HG03558 (cell line): Measurements from ENCODE around the gene BTBD2.
"Not testable (repeated sequence)": the region's sequence is repeated elsewhere in the genome, so short reads cannot be mapped to it uniquely, and the experiment has no call there.

Experiments used
- ATAC-seq: cut with Tn5 transposase; IDR thresholded peaks from one replicate; pipeline ENCODE4 v1.9.1; 2021; ENCODE audit warnings: moderate number of reproducible peaks; ENCODE audit not compliant: unreplicated experiment; ENCODE audit errors: extremely low read depth

BTBD2 gene

GRCh38 chr19:2040647-2041432 lies 25.3 kb upstream of the BTBD2 start:
- no peak for ATAC-seq

GRCh38 chr19:2039959-2040646 lies 24.6 kb upstream of the BTBD2 start:
- no peak for ATAC-seq

DNA sequence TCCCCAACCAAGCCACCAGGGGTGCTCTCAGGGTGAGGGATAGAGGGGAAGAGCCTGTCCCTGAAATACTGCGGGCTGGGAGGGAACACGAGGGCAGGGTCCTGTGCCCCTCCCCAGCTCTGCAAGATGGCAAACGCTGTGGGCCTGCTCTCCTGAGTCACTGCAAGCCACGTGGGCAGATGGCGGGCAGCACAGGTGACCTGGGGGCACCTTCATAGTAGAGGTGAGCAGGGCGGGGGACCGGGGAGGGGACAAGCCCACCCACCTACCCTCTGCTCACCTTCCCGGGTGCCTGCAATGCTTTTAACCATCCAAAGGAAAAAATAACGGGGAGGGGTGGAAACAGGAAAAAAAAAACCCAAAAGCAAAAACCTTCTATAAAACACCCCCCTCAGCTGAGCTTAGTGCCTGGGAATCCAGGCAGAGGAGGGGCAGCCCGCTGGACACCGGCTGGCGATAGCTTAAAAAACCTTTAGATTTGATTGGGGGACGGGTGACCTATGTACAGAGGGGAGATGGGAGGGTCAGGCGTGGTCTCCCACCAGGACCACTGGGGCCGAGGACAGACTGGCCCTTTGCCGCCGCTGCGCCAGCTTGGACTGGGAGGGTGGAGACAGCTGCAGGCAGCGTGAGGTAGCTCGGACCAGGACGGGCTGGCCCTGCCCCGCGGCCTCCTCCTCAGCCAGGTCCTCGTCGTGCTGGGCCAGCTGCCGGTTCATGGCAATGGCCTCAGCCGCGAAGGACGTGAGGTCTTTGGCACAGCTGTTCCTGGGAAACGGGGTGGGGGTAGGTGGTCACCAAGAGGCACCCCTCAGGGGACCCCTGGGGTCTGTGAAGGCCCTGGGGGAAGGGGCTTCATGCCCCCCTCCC lies 23.8 kb upstream of the BTBD2 start:
- no peak for ATAC-seq

- no peak for ATAC-seq
Observed at GRCh38 chr19:2038284-2039088, 23.0 kb upstream of the BTBD2 start.

DNA sequence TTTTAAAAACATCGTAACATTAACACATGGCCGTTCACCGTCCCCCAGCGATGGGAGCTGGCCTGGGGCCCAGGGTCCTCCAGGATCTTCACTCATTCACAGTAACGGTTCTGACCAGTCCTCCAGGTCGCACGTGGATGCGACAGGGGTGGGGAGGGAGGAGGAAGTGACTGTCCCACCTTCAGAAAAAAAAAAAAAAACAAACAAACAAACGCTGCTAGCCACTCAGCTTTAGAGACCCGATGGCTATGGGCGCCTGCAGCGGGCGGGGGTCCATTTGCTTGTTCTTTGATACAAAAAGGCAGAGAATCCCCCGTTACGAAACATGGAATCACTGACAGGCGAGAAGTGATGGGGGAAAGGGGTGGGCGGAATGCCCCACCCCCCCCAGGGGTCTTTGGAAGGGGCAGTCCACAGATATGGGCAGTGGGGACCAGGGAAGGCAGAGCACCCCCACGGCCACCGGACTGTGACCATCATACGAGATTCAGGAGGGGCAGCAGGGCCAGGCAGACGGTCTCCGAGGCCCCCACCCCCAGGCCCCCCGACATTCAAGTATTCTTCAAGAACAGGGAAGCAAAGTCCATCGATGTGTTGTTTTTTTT lies 22.2 kb upstream of the BTBD2 start:
- ATAC-seq, result no peak

DNA sequence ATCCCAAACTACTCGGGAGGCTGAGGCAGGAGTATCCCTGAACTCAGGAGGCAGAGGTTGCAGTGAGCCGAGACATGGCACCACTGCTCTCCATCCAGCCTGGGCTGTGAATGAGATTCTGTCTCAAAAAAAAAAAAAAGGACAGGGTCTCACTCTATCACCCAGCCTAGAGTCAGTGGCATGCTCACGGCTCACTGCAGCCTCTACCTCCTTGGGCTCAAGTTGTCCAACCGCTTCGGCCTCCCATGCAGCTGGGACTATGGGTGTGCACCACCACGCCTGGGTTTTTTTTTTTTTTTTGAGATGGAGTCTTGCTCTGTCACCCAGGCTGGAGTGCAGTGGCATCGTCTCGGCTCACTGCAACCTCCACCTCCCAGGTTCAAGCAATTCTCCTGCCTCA lies 20.9 kb upstream of the BTBD2 start:
- no peak for ATAC-seq

DNA sequence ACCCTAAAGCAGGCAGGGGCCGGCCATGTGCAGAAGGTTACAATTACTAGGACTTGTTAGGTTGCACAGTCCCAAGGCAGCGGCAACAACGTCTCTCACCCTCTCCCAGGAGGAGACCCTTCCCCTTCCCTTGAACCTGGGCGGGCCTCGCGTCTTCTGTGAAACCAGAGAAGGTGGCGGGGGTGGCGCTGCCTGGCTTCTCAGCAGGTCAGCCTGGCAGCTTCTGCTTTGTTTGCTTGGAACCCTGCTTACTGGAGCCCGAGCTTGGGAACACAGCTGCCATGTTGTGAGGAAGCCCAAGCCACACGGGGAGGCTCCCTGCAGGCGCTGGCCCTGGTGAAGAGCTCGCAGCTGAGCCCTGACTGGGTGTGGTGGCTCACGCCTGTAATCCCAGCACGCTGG lies 20.1 kb upstream of the BTBD2 start:
- no peak for ATAC-seq

DNA sequence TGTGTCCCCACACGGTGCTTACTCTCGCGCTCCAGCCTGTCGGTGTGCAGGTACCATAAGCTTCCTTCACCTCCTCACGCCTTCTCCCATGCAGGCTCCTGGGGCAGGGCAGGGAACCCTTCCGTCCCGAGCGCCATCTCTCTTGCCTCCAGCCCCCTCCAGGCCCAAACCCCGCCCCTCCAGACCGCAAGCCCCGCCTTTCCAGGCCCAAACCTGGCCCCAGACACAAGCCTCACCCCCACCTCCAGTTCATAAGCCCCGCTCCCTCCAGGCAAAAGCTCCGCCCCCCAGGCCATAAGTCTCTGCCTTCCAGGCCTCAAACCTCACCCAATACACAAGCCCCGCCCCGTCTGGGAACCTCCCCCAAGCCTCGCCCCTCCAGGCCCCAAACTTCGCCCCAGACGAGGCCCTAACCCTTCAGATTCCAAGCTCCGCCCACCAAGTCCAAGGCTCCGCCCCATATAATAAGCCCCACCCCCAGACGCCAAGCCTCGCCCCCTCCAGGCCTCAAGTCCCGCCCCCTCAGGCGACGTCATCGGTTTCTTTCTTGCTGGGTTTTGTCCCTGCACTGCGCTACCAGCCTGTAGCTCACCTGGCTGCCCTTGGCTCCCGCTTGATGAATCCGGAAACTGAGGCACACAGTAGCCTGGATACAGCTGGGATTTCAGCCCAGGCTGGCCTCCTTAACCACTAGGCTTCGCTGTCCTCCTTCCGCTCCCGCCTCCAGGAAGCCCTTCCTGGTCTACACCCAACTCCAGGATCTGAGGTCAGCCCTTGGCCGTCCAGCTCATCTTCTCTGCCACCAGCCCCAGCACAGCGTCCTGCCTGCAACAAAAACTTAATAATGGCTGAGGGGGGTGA lies 19.4 kb upstream of the BTBD2 start:
- no peak for ATAC-seq

GRCh38 chr19:2034253-2034652 lies 18.7 kb upstream of the BTBD2 start:
- not testable (repeated sequence) for ATAC-seq

- ATAC-seq, result no peak
Observed at GRCh38 chr19:2033825-2034159, 18.3 kb upstream of the BTBD2 start.

GRCh38 chr19:2033115-2033824 lies 17.8 kb upstream of the BTBD2 start:
- ATAC-seq, result no peak

DNA sequence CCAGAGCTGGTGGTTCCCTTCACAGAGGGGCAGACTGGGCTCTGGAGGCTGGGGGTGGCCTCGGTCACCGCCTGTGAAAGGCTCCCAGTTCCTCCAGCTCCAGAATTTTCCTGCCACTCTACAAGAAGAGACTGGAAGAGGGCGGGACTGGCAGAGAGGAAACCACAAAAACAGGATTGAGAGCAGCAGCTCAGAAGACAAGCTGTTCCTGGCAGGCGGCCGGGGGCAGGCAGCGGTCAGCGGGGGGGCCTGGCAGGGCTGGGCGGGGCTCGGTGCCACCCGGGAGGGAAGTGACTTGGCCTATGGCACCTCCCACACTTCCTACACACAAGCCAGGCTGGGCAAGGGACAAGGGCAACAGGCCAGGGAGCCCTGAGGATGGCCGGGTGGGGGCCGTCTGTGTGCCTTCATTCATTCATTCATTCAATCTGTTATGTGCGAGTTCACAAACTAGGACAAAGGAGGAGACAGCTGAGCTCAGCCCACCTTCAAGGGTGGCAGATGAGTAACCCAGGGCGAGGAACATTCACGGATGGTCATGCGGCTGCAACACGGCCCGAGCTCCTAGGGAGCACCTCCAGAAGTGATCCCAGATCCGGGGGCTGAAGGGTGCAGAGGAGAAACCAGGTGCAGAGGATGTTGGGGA lies 16.9 kb upstream of the BTBD2 start:
- no peak for ATAC-seq

GRCh38 chr19:2027361-2027760 lies 11.8 kb upstream of the BTBD2 start:
- ATAC-seq, result no peak

GRCh38 chr19:2026770-2027169 lies 11.3 kb upstream of the BTBD2 start:
- no peak for ATAC-seq

GRCh38 chr19:2022289-2022688 lies 6.8 kb upstream of the BTBD2 start:
- no peak for ATAC-seq

DNA sequence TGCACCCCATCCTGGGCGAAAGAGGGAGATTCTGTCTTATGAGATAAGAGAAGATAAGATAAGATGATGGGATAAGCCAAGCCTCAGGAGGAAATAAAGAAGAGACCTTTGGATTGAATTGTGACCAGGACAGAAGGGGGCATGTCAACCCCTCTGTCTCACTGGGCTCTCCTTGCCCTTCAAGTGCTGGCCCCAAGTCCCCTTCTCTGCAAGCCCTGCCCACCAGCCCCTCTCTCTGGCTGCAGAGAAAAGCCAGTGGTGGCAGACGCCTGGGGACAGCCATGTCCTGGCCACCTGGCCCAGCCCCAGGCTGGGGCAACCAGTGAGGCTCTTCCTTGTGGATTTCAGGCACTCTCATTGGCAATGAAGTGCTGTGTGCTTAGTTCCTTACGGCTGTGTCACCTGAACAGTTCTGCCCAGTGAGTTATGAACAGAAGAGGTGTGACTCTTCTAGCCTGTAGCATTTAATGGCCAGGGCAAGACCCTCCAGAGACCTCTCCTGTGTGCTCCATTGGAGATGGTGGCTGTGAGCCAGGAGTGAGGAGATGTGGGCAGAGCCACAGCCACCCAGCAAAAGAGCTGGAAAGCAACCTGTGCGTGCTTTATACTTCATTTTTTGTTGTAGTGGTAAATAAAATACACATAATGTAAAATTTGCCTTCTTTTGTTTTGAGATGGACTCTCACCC lies 6.1 kb upstream of the BTBD2 start:
- ATAC-seq, result no peak

DNA sequence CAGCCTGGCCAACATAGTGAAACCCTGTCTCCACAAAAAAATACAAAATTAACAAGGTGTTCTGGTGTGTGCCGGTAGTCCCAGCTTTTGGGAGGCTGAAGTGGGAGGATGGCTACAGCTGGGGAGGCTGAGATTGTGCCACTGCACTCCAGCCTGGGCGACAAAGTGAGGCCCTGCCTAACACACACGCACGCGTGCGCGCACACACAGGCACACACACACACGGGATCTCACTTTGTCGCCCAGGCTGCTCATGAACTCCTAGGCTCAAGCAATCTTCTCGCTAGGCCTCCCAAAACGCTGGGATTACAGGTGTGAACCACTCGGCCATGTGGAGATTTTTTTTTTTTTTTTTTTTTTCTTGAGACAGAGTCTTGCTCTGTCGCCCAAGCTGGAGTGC lies 3.2 kb upstream of the BTBD2 start:
- no peak for ATAC-seq
